ENCODE results near the gene ZSCAN1.

The ZSCAN1 gene

DNA sequence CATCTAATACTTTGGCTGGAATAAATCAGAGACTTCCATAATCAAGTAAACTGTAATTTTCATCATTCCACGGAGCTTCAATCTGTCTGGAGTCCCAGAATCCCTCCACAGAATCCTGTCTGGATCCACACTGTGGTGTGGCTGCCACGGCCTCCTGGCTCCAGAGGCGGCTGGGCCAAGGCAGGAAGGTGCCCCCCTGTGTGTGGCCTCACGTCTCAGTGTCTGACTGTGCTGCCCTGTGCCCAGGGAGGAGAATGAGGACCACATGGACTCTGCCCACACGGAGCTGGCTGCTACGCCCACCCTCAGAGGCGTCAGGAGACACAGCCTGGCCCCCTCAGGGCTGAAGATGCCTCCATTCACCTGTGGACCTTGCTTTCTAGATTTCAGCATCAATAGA is 13.0 kb downstream of the ZSCAN1 start:
- no peaks in the 10 kb centered on the region for H3F3A ChIP-seq (ENCODE audit: low read depth)
- no peaks in the 10 kb centered on the region for H3K27me3 ChIP-seq (ENCODE audit: insufficient read depth, low read length, poor library complexity, severe bottlenecking)
- H4K20me1 ChIP-seq (ENCODE audit: insufficient read depth, low read length, poor library complexity, severe bottlenecking), result no peaks in the 10 kb centered on the region
- H3K4me2 ChIP-seq (ENCODE audit: low read depth, low read length, poor library complexity, severe bottlenecking), result no peak overlapping the region
- no peaks in the 10 kb centered on the region for H3K4me1 ChIP-seq (ENCODE audit: insufficient read depth, low read length, poor library complexity, severe bottlenecking)
- TF ChIP-seq CTCF (conservative IDR thresholded peaks at IDR 0.05; ENCODE audit: low read length) (no peak), EZH2phosphoT487 (IDR thresholded peaks at IDR 0.05; ENCODE audit: borderline replicate concordance) (no peak)
- peaks cover 19% of the 10 kb centered on the region; the same call in 1 of the 2 replicates for H3K9me3 ChIP-seq (ENCODE audit: insufficient read depth, low read depth, low read length)
- no peak overlapping the region for H2AFZ ChIP-seq (ENCODE audit: low read length)
- H3K4me3 ChIP-seq (ENCODE audit: low read length, poor library complexity, severe bottlenecking), result no peak overlapping the region
- no peak overlapping the region for H3K9ac ChIP-seq (ENCODE audit: low read depth, low read length, poor library complexity, severe bottlenecking)
- H3K36me3 ChIP-seq (ENCODE audit: insufficient read depth, low read length), result no peaks in the 10 kb centered on the region
- H3K79me2 ChIP-seq (ENCODE audit: insufficient read depth, low read length), result no peaks in the 10 kb centered on the region
- no peaks in the 10 kb centered on the region for H3K9me2 ChIP-seq (replicated peaks; ENCODE audit: low read depth, low read length)

- no peak overlapping the region for H3K9ac ChIP-seq (ENCODE audit: low read depth, low read length, poor library complexity, severe bottlenecking)
- no peaks in the 10 kb centered on the region for H4K20me1 ChIP-seq (ENCODE audit: insufficient read depth, low read length, poor library complexity, severe bottlenecking)
- H3K27me3 ChIP-seq (ENCODE audit: insufficient read depth, low read length, poor library complexity, severe bottlenecking), result no peaks in the 10 kb centered on the region
- no peaks in the 10 kb centered on the region for H3F3A ChIP-seq (ENCODE audit: low read depth)
- no peak overlapping the region for H3K4me3 ChIP-seq (ENCODE audit: low read length, poor library complexity, severe bottlenecking)
- H3K9me2 ChIP-seq (replicated peaks; ENCODE audit: low read depth, low read length), result no peaks in the 10 kb centered on the region
- no peaks in the 10 kb centered on the region for H3K79me2 ChIP-seq (ENCODE audit: insufficient read depth, low read length)
- peaks cover 23% of the 10 kb centered on the region; the same call in 1 of the 2 replicates for H3K9me3 ChIP-seq (ENCODE audit: insufficient read depth, low read depth, low read length)
- no peaks in the 10 kb centered on the region for H3K4me1 ChIP-seq (ENCODE audit: insufficient read depth, low read length, poor library complexity, severe bottlenecking)
- H2AFZ ChIP-seq (ENCODE audit: low read length), result no peak overlapping the region
- H3K36me3 ChIP-seq (ENCODE audit: insufficient read depth, low read length), result no peaks in the 10 kb centered on the region
- TF ChIP-seq CTCF (conservative IDR thresholded peaks at IDR 0.05; ENCODE audit: low read length), result no peak
- no peak for TF ChIP-seq EZH2phosphoT487 (IDR thresholded peaks at IDR 0.05; ENCODE audit: borderline replicate concordance)
- H3K4me2 ChIP-seq (ENCODE audit: low read depth, low read length, poor library complexity, severe bottlenecking), result no peak overlapping the region
These were observed 13.8 kb downstream of the ZSCAN1 start for GRCh38 chr19:58047672-58048071.

DNA sequence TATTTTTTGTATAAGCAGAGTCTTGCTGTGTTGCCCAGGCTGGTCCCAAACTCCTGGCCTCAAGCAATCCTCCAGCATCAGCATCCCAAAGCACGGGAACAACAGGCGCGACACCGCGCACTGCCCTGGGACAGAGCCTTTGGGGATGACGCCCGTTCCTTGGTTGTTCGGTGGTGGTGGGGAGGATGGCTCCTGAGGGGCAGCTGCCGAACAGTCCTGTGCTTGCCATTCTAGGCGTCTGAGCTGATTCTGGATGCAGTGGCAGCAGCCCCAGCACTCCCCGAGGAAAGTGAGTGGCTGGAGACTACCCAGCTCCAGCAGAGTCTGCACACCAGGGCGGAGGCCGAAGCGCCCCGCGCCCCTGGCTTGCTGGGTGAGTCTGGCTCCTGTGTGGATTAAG is 18.4 kb downstream of the ZSCAN1 start:
- H4K20me1 ChIP-seq (ENCODE audit: insufficient read depth, low read length, poor library complexity, severe bottlenecking), result no peaks in the 10 kb centered on the region
- H3K9me3 ChIP-seq (ENCODE audit: insufficient read depth, low read depth, low read length), result peaks cover 18% of the 10 kb centered on the region; the same call in 1 of the 2 replicates
- no peak overlapping the region for H2AFZ ChIP-seq (ENCODE audit: low read length)
- no peaks in the 10 kb centered on the region for H3K9me2 ChIP-seq (replicated peaks; ENCODE audit: low read depth, low read length)
- TF ChIP-seq CTCF (conservative IDR thresholded peaks at IDR 0.05; ENCODE audit: low read length) (no peak), EZH2phosphoT487 (IDR thresholded peaks at IDR 0.05; ENCODE audit: borderline replicate concordance) (no peak)
- H3K4me2 ChIP-seq (ENCODE audit: low read depth, low read length, poor library complexity, severe bottlenecking), result no peak overlapping the region
- H3K27me3 ChIP-seq (ENCODE audit: insufficient read depth, low read length, poor library complexity, severe bottlenecking), result no peaks in the 10 kb centered on the region
- no peaks in the 10 kb centered on the region for H3K4me1 ChIP-seq (ENCODE audit: insufficient read depth, low read length, poor library complexity, severe bottlenecking)
- no peaks in the 10 kb centered on the region for H3K36me3 ChIP-seq (ENCODE audit: insufficient read depth, low read length)
- H3K9ac ChIP-seq (ENCODE audit: low read depth, low read length, poor library complexity, severe bottlenecking), result no peak overlapping the region
- H3F3A ChIP-seq (ENCODE audit: low read depth), result no peaks in the 10 kb centered on the region
- H3K79me2 ChIP-seq (ENCODE audit: insufficient read depth, low read length), result no peaks in the 10 kb centered on the region
- H3K4me3 ChIP-seq (ENCODE audit: low read length, poor library complexity, severe bottlenecking), result no peak overlapping the region
